HG03039 (cell line): ENCODE data around the gene UGP2.
"Not testable (repeated sequence)": the region's sequence is repeated elsewhere in the genome, so short reads cannot be mapped to it uniquely, and the experiment has no call there.

ENCODE experiments used
- ATAC-seq: cut with Tn5 transposase; IDR thresholded peaks from one replicate; pipeline ENCODE4 v1.9.1; 2021; ENCODE audit warnings: mild to moderate bottlenecking, moderate library complexity; ENCODE audit not compliant: unreplicated experiment

UGP2 gene

DNA sequence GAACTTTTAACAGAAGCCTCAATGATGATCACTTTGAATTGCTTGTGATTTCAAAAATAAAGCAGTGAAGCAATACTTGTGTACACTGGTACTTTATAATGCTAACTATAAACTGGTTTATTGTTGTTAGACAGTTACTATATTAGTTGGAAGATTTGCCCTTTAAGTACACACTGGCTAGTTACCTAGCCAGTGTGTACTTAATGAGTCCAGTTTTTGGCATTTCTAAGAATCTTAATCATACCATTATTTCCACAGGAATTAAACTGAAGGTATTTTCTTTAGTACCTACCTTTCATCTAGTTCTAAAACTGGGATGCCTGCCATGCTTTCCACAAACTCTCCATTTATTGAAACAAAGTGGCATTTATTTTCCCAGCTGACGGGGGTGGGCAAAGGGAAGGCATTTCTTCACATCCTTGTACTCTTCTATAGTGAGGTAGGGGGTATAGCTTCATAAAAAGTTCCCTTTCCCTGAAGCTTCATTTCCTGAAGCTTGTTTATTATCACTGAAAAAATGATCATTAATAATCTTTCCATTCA, 49.9 kb downstream of the UGP2 start:
- ATAC-seq = no peak

DNA sequence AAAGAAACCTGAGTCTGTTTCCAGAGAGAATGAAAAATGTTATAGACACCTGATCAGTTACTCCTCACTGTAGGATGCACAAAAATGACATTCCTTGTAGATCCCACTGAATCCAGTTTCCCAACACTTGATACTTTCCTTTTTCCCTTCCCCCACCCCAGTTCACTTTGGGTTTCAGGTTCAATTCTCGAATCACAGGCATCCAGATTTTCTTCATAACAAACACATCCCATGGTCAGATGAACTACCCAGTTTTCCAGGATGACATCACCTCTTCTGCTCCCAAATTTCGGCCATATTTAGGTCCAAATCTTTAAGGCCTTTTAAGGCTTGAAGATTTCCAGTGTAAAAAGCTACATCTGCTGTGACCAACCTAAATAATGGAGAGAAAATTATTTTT, 51.5 kb downstream of the UGP2 start:
- ATAC-seq = no peak

DNA sequence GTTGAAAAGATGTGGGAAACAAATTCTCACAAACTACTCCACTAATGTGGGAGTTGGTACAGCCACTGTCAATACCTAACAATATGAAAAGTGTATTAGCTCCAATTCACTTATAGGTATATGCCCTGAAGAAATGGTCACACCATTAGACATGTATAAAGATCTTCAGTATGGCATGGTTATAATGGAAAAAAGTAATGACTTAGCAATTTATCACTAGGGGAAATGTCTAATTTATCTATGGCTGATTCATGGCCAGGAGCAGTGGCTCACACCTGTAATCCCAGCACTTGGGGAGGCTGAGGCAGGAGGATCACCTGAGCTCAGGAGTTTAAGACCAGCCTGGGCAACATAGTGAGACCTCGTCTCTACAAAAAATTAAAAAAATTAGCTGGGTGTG, 52.5 kb downstream of the UGP2 start:
- no peak for ATAC-seq

DNA sequence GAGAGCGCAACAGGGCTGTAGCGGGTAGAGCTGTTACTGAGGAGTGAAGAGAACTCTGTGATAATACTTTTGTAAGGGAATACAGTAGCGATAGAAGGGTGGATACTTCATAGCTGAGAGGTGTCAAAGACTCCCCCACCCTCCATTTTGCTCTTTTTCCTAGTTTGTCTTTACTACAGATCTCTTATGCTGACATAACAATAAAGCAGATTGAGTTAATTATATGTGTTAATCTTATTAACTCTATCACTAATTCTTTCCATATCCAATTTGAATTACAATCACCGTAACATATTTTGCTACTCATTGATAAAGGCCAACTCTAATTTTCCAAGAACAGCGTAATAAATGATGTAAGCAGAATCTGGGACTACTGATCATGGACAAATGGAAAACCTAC, 57.1 kb downstream of the UGP2 start:
- ATAC-seq = no peak

DNA sequence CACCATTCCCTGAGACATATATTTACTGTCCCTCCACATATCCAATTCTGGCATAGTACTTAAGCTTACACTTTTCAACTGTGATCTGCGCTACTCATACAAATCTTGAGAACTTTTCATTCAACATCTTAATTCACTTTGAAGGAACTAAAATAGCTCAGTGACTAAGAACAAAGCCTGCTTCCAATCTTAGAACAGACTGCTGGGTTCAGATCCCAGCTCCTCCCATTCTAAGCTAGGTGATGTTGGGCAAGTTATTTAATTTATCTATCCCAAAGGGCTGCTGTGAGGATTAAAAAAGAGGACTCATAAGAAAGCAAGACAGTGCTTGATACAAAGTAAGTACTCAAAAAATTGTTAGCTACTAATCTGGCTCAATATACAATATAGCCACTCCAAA, 57.9 kb downstream of the UGP2 start:
- no peak for ATAC-seq

DNA sequence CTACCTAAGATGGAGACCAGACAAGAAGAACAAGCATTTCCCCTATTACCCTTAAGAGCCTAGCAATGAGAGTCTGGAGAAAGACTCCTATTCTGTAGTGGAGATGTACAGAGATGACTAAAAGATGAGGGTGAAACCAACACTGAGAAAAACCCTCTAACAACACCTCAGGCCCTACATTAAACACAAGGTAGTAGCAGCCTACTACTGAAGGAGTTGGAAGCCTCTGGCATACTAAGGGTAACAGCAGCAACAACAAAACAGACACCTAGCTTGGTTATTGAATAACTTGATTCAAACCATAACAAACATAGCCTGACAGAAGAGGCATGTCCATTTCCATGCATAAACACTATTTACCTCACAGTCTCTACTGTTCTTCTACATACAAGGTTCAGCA, 60.5 kb downstream of the UGP2 start:
- no peak for ATAC-seq

DNA sequence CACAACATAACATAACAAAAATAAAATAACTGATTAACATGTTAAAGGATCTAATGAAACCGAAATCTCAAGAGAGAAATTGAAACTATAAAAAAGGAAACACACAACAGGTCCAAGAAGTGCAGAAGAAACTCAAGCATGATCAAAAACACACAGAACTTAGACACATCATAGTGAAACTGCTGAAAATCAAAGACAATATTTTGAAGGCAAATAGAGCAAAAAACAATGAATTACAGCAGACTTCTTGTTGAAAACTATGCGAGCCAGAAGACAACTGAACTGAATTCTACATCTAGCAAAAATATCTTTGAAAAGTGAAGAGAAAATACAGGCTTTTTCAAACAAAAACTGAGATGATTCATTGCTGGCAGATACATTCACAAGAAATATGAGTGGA, 61.3 kb downstream of the UGP2 start:
- ATAC-seq = no peak

DNA sequence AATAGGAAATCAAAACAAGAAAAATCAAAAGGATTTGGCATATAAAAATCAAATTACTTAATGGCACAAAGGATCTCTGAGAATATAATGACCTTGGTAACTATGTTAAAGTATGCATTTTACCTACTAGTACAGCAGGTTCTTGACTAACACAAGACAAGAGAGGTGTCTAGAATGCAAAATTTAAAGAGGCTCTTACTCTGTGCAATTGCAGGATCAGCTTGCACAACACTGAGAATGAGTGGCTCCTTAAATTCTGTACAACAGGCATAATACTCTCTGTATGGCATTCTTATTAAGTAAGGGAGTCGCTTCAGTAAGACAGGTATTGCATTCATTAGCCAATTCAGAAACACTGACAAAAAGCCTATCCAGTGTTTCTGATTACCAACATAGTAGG, 72.6 kb downstream of the UGP2 start:
- ATAC-seq = no peak

DNA sequence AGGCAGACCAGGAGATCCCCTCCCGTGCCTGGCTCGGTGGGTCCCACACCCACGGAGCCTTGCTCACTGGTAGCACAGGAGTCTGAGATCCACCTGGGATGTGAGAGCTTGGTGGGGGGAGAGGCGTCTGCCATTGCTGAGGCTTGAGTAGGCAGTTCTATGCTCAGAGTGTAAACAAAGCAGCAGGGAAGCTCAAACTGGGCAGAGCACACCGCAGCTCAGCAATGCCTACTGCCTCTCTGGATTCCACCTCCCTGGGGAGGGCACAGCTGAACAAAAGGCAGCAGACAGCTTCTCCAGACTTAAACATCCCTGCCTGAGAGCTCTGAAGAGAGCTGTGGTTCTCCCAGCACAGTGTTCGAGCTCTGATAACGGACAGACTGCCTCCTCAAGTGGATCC, 85.1 kb downstream of the UGP2 start:
- no peak for ATAC-seq

DNA sequence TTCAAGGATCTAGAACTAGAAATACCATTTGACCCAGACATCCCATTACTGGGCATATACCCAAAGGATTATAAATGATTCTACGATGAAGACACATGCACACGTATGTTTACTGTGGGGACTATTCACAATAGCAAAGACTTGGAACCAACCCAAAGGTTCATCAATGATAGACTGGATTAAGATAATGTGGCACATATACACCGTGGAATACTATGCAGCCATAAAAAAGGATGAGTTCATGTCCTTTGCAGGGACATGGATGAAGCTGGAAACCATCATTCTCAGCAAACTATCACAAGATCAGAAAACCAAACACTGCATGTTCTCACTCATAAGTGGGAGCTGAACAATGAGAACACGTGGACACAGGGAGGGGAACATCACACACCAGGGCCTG, 90.4 kb downstream of the UGP2 start:
- ATAC-seq = not testable (repeated sequence)
